Measurements from ENCODE around the gene ATP6V0E1.

- TF ChIP-seq CTCF (IDR thresholded peaks at IDR 0.05; ENCODE audit: extremely low read depth in 1 of 2, insufficient read depth in 1 of 2, low read depth in 1 of 2, low read length in 2 of 2) = no peak
- TF ChIP-seq GATA2 (IDR thresholded peaks at IDR 0.05; ENCODE audit: insufficient read depth, insufficient read length, low read depth, low read length) = no peak
- no peak for TF ChIP-seq POLR2A (IDR thresholded peaks at IDR 0.05; ENCODE audit: low read depth, low read length)
- no peak for TF ChIP-seq MYC (IDR thresholded peaks at IDR 0.05; ENCODE audit: low read depth, low read length)
- no peak for TF ChIP-seq JUN (IDR thresholded peaks at IDR 0.05; ENCODE audit: borderline replicate concordance, insufficient read depth, insufficient read length, low read depth)
- no peak for TF ChIP-seq POLR2AphosphoS5 (IDR thresholded peaks at IDR 0.05; ENCODE audit: insufficient read depth, low read depth, low read length)
Measured at GRCh38 chr5:173069671-173070070, 86.1 kb downstream of the ATP6V0E1 start.

All from endothelial cell of umbilical vein (primary cell).